ENCODE measurements around the gene CRISP3.

Gene CRISP3

GRCh38 chr6:49720372-49720771 is 23.8 kb downstream of the CRISP3 start:
- in situ Hi-C loops (cut with HindIII; ENCODE audit: low sequenced_read_pairs), result no loop called here
- TF ChIP-seq CTCF (IDR thresholded peaks at IDR 0.05; ENCODE audit: low read depth, low read length, missing control alignments), result no peak

GRCh38 chr6:49713346-49713745 is 30.8 kb downstream of the CRISP3 start, which contains the start of gene CRISP2:
TSS of gene CRISP2 (minus strand) at chr6:49713543. CDS start at chr6:49709196, 4,347 bp downstream.
- TF ChIP-seq CTCF (IDR thresholded peaks at IDR 0.05; ENCODE audit: low read depth, low read length, missing control alignments), result no peak
- no peak within 1 kb of the TSS for H3K4me3 ChIP-seq (ENCODE audit: low read depth, low read length)
- no peak for DNase-seq (ENCODE audit: low read depth)
- in situ Hi-C loops (cut with HindIII; ENCODE audit: low sequenced_read_pairs), result no loop called here

More at GRCh38 chr6:49720372-49720771, 23.8 kb downstream of the CRISP3 start:
- no peak for DNase-seq (ENCODE audit: low read depth)
- no peak overlapping the region for H3K4me3 ChIP-seq (ENCODE audit: low read depth, low read length)

- H3K4me3 ChIP-seq (ENCODE audit: low read depth, low read length), result no peak overlapping the region
- in situ Hi-C loops (cut with HindIII; ENCODE audit: low sequenced_read_pairs), result no loop called here
- no peak for DNase-seq (ENCODE audit: low read depth)
- no peak for TF ChIP-seq CTCF (IDR thresholded peaks at IDR 0.05; ENCODE audit: low read depth, low read length, missing control alignments)
Measured at GRCh38 chr6:49698478-49698877, 45.7 kb downstream of the CRISP3 start.

GRCh38 chr6:49693512-49693911 is 50.7 kb downstream of the CRISP3 start:
- no peak for DNase-seq (ENCODE audit: low read depth)
- in situ Hi-C loops (cut with HindIII; ENCODE audit: low sequenced_read_pairs), result no loop called here
- TF ChIP-seq CTCF (IDR thresholded peaks at IDR 0.05; ENCODE audit: low read depth, low read length, missing control alignments), result no peak
- H3K4me3 ChIP-seq (ENCODE audit: low read depth, low read length), result no peak overlapping the region

GRCh38 chr6:49692534-49692933 is 51.7 kb downstream of the CRISP3 start:
- in situ Hi-C loops (cut with HindIII; ENCODE audit: low sequenced_read_pairs), result no loop called here
- no peak for DNase-seq (ENCODE audit: low read depth)
- no peak for TF ChIP-seq CTCF (IDR thresholded peaks at IDR 0.05; ENCODE audit: low read depth, low read length, missing control alignments)
- no peak overlapping the region for H3K4me3 ChIP-seq (ENCODE audit: low read depth, low read length)
